ENCODE data around the gene HMG20A.

DNA sequence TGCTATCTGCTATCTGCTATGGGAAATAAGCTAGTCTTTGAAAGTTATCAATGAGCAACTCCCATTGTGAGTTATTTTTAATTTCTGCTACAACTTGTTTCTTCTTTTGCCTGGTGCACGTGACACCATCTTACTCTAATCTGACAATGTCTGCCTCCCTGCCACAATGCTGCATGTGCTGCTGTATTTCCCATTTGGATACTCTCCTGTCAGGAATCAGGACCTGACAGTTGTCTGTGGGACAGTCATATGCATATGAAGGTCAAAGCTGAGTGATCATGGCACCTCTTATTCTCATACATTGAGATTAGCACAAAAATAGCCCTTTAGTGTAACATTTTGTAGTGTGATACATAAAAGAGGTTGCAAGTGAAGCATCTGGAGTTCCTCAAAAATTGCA is 45.8 kb downstream of the HMG20A start:
- TF ChIP-seq BHLHE40 (IDR thresholded peaks at IDR 0.05; ENCODE audit: borderline replicate concordance) (no peak), CTBP1 (IDR thresholded peaks at IDR 0.05; ENCODE audit: borderline replicate concordance) (no peak), FOXM1 (IDR thresholded peaks at IDR 0.05; ENCODE audit: borderline replicate concordance) (no peak)

Data from HEK293T (cell line).